CD4-positive, alpha-beta T cell treated with Interleukin-17A for 1 hour (primary cell): ENCODE data around the gene GPR68.

Source experiments
- DNase-seq: peaks from one replicate; pipeline ENCODE4 v3.0.0-alpha.2; 2020

Gene GPR68

GRCh38 chr14:91244501-91244901, at the start of gene GPR68:
TSS of gene GPR68 (minus strand) at chr14:91244704. CDS start at chr14:91235050, 9,654 bp downstream.
- peak; percentile 42 for DNase-seq

GRCh38 chr14:91294153-91294552, 49.6 kb upstream of the GPR68 start:
- DNase-seq = no peak

GRCh38 chr14:91293281-91293680, 48.8 kb upstream of the GPR68 start:
- DNase-seq = no peak

- DNase-seq = no peak
These were observed 48.0 kb upstream of the GPR68 start for GRCh38 chr14:91292491-91292890.

- no peak for DNase-seq
These were observed 47.4 kb upstream of the GPR68 start for GRCh38 chr14:91291786-91292405.

GRCh38 chr14:91290986-91291385, 46.5 kb upstream of the GPR68 start:
- no peak for DNase-seq

GRCh38 chr14:91289464-91289863, 45.0 kb upstream of the GPR68 start:
- no peak for DNase-seq

- DNase-seq = no peak
These were observed 44.4 kb upstream of the GPR68 start for GRCh38 chr14:91288876-91289275.

GRCh38 chr14:91286530-91286937, 42.0 kb upstream of the GPR68 start:
- DNase-seq = peak; percentile 84

- DNase-seq = no peak
These were observed 40.5 kb upstream of the GPR68 start for GRCh38 chr14:91284791-91285548.

GRCh38 chr14:91284146-91284790, 39.8 kb upstream of the GPR68 start:
- DNase-seq = no peak

GRCh38 chr14:91283666-91284065, 39.2 kb upstream of the GPR68 start:
- no peak for DNase-seq

GRCh38 chr14:91282954-91283645, 38.6 kb upstream of the GPR68 start:
- no peak for DNase-seq

GRCh38 chr14:91281346-91281745, 36.8 kb upstream of the GPR68 start:
- no peak for DNase-seq

- DNase-seq = no peak
These were observed 35.6 kb upstream of the GPR68 start for GRCh38 chr14:91280129-91280528.

GRCh38 chr14:91279354-91279753, 34.9 kb upstream of the GPR68 start:
- no peak for DNase-seq

- DNase-seq = no peak
These were observed 33.8 kb upstream of the GPR68 start for GRCh38 chr14:91278383-91278715.

- no peak for DNase-seq
These were observed 33.3 kb upstream of the GPR68 start for GRCh38 chr14:91277546-91278382.

- DNase-seq = no peak
These were observed 30.3 kb upstream of the GPR68 start for GRCh38 chr14:91274796-91275195.

GRCh38 chr14:91273885-91274273, 29.4 kb upstream of the GPR68 start:
- DNase-seq = no peak

- no peak for DNase-seq
These were observed 28.9 kb upstream of the GPR68 start for GRCh38 chr14:91273273-91273884.
